ENCODE results near the gene CD96. TPM values are rescaled to one million over a fixed set of nuclear protein-coding genes. Genes with fewer than 3 reads are reported as not detected.

The CD96 gene
- total RNA-seq, 1 experiment from 2014 or later = 0.59 TPM

DNA sequence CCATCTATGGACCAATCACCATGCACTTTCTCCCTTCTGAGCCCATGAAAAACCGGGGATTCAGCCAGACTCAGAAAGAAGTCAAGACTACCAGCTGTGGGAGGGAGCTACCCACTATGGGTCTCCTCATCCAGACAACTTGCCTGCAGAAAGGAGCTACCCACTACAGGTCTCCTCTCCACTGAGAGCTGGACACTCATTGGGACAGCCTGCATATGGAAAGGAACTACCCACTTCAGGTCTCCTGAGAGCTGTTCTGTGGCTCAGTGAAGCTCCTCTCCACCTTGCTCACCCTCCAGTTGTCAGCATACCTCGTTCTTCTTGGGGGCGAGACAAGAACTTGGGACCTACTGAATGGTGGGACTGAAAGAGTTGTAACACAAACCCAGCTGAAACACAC, 75.4 kb downstream of the CD96 start:
- no peak for DNase-seq
- H3K4me1 Mint-ChIP-seq (ENCODE audit: low read depth, unreplicated experiment) = no peaks in the 10 kb centered on the region
- ChIA-PET POLR2A (no interaction called here), CTCF (no interaction called here)
- no peak overlapping the region for H3K4me3 ChIP-seq (ENCODE audit: low read depth, low read length)
- BruUV-seq (replicated peaks) = no TSS peak
- no peak overlapping the region for H3K4me3 Mint-ChIP-seq (ENCODE audit: unreplicated experiment)
- no peaks in the 10 kb centered on the region; the same call in none of the 2 replicates for H3K9me3 ChIP-seq
- H3K4me1 ChIP-seq = no peaks in the 10 kb centered on the region
- H3K36me3 ChIP-seq (ENCODE audit: control insufficient read depth, insufficient read depth, low read length) = no peaks in the 10 kb centered on the region
- no peaks in the 10 kb centered on the region for H3K9me3 Mint-ChIP-seq (ENCODE audit: unreplicated experiment)
- intact Hi-C loops (cut with micrococcal nuclease; ENCODE audit: unreplicated experiment) = no loop called here
- H3K36me3 Mint-ChIP-seq (ENCODE audit: insufficient read depth, unreplicated experiment) = no peaks in the 10 kb centered on the region
- H3K27ac Mint-ChIP-seq (ENCODE audit: unreplicated experiment) = no peak overlapping the region
- no peaks in the 10 kb centered on the region for H3K27me3 ChIP-seq (replicated peaks; ENCODE audit: control insufficient read depth, insufficient read depth, low read length)
- H3K27me3 Mint-ChIP-seq (ENCODE audit: insufficient read depth, unreplicated experiment) = no peaks in the 10 kb centered on the region
- TF ChIP-seq, protein P1, sequence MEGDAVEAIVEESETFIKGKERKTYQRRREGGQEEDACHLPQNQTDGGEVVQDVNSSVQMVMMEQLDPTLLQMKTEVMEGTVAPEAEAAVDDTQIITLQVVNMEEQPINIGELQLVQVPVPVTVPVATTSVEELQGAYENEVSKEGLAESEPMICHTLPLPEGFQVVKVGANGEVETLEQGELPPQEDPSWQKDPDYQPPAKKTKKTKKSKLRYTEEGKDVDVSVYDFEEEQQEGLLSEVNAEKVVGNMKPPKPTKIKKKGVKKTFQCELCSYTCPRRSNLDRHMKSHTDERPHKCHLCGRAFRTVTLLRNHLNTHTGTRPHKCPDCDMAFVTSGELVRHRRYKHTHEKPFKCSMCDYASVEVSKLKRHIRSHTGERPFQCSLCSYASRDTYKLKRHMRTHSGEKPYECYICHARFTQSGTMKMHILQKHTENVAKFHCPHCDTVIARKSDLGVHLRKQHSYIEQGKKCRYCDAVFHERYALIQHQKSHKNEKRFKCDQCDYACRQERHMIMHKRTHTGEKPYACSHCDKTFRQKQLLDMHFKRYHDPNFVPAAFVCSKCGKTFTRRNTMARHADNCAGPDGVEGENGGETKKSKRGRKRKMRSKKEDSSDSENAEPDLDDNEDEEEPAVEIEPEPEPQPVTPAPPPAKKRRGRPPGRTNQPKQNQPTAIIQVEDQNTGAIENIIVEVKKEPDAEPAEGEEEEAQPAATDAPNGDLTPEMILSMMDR (IDR thresholded peaks at IDR 0.05; ENCODE audit: insufficient read depth in 1 of 2, low read depth in 1 of 2, low read length in 1 of 2, severe bottlenecking in 1 of 2, unreplicated experiment in 1 of 2) = no peak

GRCh38 chr3:111617912-111618601, 76.1 kb downstream of the CD96 start:
- Mint-ChIP-seq H3K9me3 (ENCODE audit: unreplicated experiment) (no peaks in the 10 kb centered on the region), H3K27ac (ENCODE audit: unreplicated experiment) (no peak overlapping the region), H3K36me3 (ENCODE audit: insufficient read depth, unreplicated experiment) (no peaks in the 10 kb centered on the region), H3K27me3 (ENCODE audit: insufficient read depth, unreplicated experiment) (no peaks in the 10 kb centered on the region), H3K4me3 (ENCODE audit: unreplicated experiment) (no peak overlapping the region), H3K4me1 (ENCODE audit: low read depth, unreplicated experiment) (no peaks in the 10 kb centered on the region)
- Histone ChIP-seq H3K4me3 (ENCODE audit: low read depth, low read length) (no peak overlapping the region), H3K4me1 (no peaks in the 10 kb centered on the region), H3K9me3 (no peaks in the 10 kb centered on the region; the same call in none of the 2 replicates), H3K27me3 (replicated peaks; ENCODE audit: control insufficient read depth, insufficient read depth, low read length) (no peaks in the 10 kb centered on the region), H3K36me3 (ENCODE audit: control insufficient read depth, insufficient read depth, low read length) (no peaks in the 10 kb centered on the region)
- DNase-seq = no peak
- ChIA-PET POLR2A (no interaction called here), CTCF (no interaction called here)
- TF ChIP-seq, protein P1 (IDR thresholded peaks at IDR 0.05; ENCODE audit: insufficient read depth in 1 of 2, low read depth in 1 of 2, low read length in 1 of 2, severe bottlenecking in 1 of 2, unreplicated experiment in 1 of 2) = no peak
- intact Hi-C loops (cut with micrococcal nuclease; ENCODE audit: unreplicated experiment) = no loop called here
- no TSS peak for BruUV-seq (replicated peaks)

GRCh38 chr3:111618945-111619344, 76.9 kb downstream of the CD96 start:
- no peaks in the 10 kb centered on the region for H3K36me3 ChIP-seq (ENCODE audit: control insufficient read depth, insufficient read depth, low read length)
- H3K27me3 ChIP-seq (replicated peaks; ENCODE audit: control insufficient read depth, insufficient read depth, low read length) = no peaks in the 10 kb centered on the region
- intact Hi-C loops (cut with micrococcal nuclease; ENCODE audit: unreplicated experiment) = no loop called here
- Mint-ChIP-seq H3K4me3 (ENCODE audit: unreplicated experiment) (no peak overlapping the region), H3K9me3 (ENCODE audit: unreplicated experiment) (no peaks in the 10 kb centered on the region), H3K27ac (ENCODE audit: unreplicated experiment) (no peak overlapping the region), H3K27me3 (ENCODE audit: insufficient read depth, unreplicated experiment) (no peaks in the 10 kb centered on the region), H3K36me3 (ENCODE audit: insufficient read depth, unreplicated experiment) (no peaks in the 10 kb centered on the region), H3K4me1 (ENCODE audit: low read depth, unreplicated experiment) (no peaks in the 10 kb centered on the region)
- TF ChIP-seq, protein P1 (IDR thresholded peaks at IDR 0.05; ENCODE audit: insufficient read depth in 1 of 2, low read depth in 1 of 2, low read length in 1 of 2, severe bottlenecking in 1 of 2, unreplicated experiment in 1 of 2) = no peak
- no peak for DNase-seq
- ChIA-PET CTCF (no interaction called here), POLR2A (no interaction called here)
- H3K9me3 ChIP-seq = no peaks in the 10 kb centered on the region; the same call in none of the 2 replicates
- H3K4me3 ChIP-seq (ENCODE audit: low read depth, low read length) = no peak overlapping the region
- no TSS peak for BruUV-seq (replicated peaks)
- no peaks in the 10 kb centered on the region for H3K4me1 ChIP-seq
